AG04450 (cell line): Measurements from ENCODE around the gene IFT88. TPM values are rescaled to one million over a fixed set of nuclear protein-coding genes. Genes with fewer than 3 reads are reported as not detected.

Source experiments
- CTCF ChIA-PET: fragments of 300-600, 350-600 bp; formaldehyde crosslinking; extraction: SDS; loops from one replicate; lab custom pipeline; 2022; ENCODE audit warnings: antibody characterized with exemption, inconsistent platforms; lab: Charles Lee
- POLR2A ChIA-PET: fragments of 350-600 bp; formaldehyde crosslinking; extraction: SDS; loops from one replicate; lab custom pipeline; 2021; ENCODE audit warnings: antibody characterized with exemption, inconsistent platforms; lab: Yijun Ruan, JAX
- DNase-seq: peaks from one replicate; pipeline ENCODE4 v3.0.0-alpha.2; 2011; ENCODE audit warnings: low read depth, low spot score
- H3K27ac ChIP-seq: one replicate; pipeline ENCODE4 v1.5.1; 2012; ENCODE audit warnings: low read depth, low read length, control low read depth
- H3K27me3 ChIP-seq: one replicate; pipeline ENCODE4 v1.6.0; 2012; ENCODE audit warnings: low read length; ENCODE audit not compliant: control insufficient read depth, insufficient read depth
- H3K4me3 ChIP-seq: 2 replicates; pipeline ENCODE4 v1.5.1; 2011; ENCODE audit warnings: mild to moderate bottlenecking, low read depth, low read length, control low read depth
- H3K9me3 ChIP-seq: 2 replicates; pipeline ENCODE4 v1.5.1; 2012; ENCODE audit warnings: low read length; ENCODE audit not compliant: control insufficient read depth, insufficient read depth
- CTCF ChIP-seq: IDR thresholded peaks from 2 replicates; pipeline ENCODE4 v1.5.1; 2011; ENCODE audit warnings: low read depth, low read length, control low read depth, inconsistent platforms
- polyA plus RNA-seq: library from polyadenylated mRNA; depleted of rRNA; stranded (reverse); fragments of >200 nt; gene quantifications from 2 replicates; pipeline ENCODE4 v1.2.3, GENCODE V29; 2011

Gene IFT88
- polyA plus RNA-seq, 1 experiment: 15.8 TPM

- ChIA-PET POLR2A (interaction anchor here (0.6 kb wide), 1 partner anchor 882 kb away, joined by 3 read pairs; no protein-coding TSS in a partner anchor), CTCF (interaction anchor here (0.5 to 2.6 kb wide), 6 partner anchors 9 to 640 kb away, joined by 4 to 12 read pairs (median 7); partner anchors contain the start of gene IL17D)
- no peak overlapping the region for H3K27ac ChIP-seq
- peak overlapping the region; percentile 45 for H3K4me3 ChIP-seq
- no peaks in the 10 kb centered on the region; the same call in 1 of the 2 replicates for H3K9me3 ChIP-seq
- H3K27me3 ChIP-seq: peaks cover 6% of the 10 kb centered on the region
- peak; percentile 24 for DNase-seq
- no peak for TF ChIP-seq CTCF
Measured at GRCh38 chr13:20721454-20722357, 154.7 kb downstream of the IFT88 start.

- no peak for TF ChIP-seq CTCF
- H3K4me3 ChIP-seq: no peak overlapping the region
- POLR2A ChIA-PET: no interaction called here
- no peak for DNase-seq
- no peak overlapping the region for H3K27ac ChIP-seq
- CTCF ChIA-PET: no interaction called here
- H3K27me3 ChIP-seq: no peaks in the 10 kb centered on the region
- H3K9me3 ChIP-seq: peaks cover 3% of the 10 kb centered on the region; the same call in 1 of the 2 replicates
Measured at GRCh38 chr13:20727856-20728255, 160.9 kb downstream of the IFT88 start.

GRCh38 chr13:20728579-20729311 lies 161.8 kb downstream of the IFT88 start:
- no peaks in the 10 kb centered on the region for H3K27me3 ChIP-seq
- CTCF ChIA-PET: interaction anchor here (0.5 to 1.0 kb wide), 2 partner anchors 103 to 534 kb away, joined by 3 to 4 read pairs; no protein-coding TSS in a partner anchor
- no peak for DNase-seq

GRCh38 chr13:20729633-20730585 lies 163.0 kb downstream of the IFT88 start:
- DNase-seq: no peak
- TF ChIP-seq CTCF: no peak
- CTCF ChIA-PET: interaction anchor here (0.5 kb wide), 1 partner anchor 101 kb away, joined by 4 read pairs; no protein-coding TSS in a partner anchor
- Histone ChIP-seq H3K9me3 (peaks cover 3% of the 10 kb centered on the region; the same call in 1 of the 2 replicates), H3K27me3 (no peaks in the 10 kb centered on the region), H3K27ac (no peak overlapping the region), H3K4me3 (no peak overlapping the region)
- POLR2A ChIA-PET: no interaction called here

More at GRCh38 chr13:20728579-20729311, 161.8 kb downstream of the IFT88 start:
- H3K9me3 ChIP-seq: peaks cover 3% of the 10 kb centered on the region; the same call in 1 of the 2 replicates
- H3K27ac ChIP-seq: no peak overlapping the region
- H3K4me3 ChIP-seq: no peak overlapping the region
- TF ChIP-seq CTCF: no peak
- POLR2A ChIA-PET: no interaction called here
